GM12875 (cell line): ENCODE data around the gene PTK6.

Experiments used
- H3K4me3 ChIP-seq: one replicate; pipeline ENCODE4 v1.5.1; 2011; ENCODE audit warnings: low read depth, low read length, control low read depth
- TF ChIP-seq, protein P1 (sequence below): IDR thresholded peaks from 2 replicates; pipeline ENCODE4 v1.5.1; 2011; ENCODE audit warnings: low read depth, mild to moderate bottlenecking, control low read depth, inconsistent platforms, low read length, moderate library complexity, borderline replicate concordance; ENCODE audit not compliant: insufficient read depth

PTK6 gene

DNA sequence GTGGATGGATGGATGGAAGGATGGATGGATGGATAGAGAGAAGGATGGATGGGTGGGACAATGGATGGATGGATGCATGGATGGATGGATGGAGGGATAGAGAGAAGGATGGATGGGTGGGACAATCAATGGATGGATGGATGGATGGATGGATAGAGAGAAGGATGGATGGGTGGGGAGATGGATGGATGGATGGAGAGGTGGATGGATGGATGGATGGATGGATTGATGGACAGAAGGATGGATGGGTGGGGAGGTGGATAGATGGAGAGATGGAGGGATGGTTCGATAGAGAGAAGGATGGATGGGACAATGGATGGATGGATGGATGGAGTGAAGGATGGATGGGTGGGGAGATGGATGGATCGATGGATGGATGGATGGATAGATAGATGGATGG lies 44.7 kb downstream of the PTK6 start:
- no peak overlapping the region for H3K4me3 ChIP-seq
- TF ChIP-seq, protein P1, sequence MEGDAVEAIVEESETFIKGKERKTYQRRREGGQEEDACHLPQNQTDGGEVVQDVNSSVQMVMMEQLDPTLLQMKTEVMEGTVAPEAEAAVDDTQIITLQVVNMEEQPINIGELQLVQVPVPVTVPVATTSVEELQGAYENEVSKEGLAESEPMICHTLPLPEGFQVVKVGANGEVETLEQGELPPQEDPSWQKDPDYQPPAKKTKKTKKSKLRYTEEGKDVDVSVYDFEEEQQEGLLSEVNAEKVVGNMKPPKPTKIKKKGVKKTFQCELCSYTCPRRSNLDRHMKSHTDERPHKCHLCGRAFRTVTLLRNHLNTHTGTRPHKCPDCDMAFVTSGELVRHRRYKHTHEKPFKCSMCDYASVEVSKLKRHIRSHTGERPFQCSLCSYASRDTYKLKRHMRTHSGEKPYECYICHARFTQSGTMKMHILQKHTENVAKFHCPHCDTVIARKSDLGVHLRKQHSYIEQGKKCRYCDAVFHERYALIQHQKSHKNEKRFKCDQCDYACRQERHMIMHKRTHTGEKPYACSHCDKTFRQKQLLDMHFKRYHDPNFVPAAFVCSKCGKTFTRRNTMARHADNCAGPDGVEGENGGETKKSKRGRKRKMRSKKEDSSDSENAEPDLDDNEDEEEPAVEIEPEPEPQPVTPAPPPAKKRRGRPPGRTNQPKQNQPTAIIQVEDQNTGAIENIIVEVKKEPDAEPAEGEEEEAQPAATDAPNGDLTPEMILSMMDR = no peak

DNA sequence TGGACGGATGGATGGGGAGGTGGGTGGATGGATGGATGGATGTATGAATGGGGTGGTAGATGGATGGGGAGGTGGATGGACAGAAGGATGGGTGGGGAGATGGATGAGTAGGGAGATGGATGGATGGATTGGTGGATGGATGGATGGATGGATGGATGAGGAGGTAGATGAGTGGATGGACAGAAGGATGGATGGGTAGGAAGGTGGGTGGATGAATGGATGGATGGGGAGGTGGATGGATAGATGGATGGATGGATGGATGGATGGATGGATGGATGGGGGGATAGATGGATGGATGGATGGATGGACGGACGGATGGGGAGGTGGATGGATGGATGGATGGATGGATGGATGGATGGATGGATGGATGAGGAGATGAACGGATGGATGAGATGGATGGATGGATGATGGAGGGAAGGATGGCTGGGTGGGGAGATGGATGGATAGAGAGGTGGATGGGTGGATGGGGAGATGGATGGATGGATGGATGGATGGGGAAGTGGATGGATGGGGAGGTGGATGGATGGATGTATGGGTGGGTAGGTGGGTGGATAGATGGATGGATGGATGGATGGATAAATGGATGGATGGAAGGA lies 45.4 kb downstream of the PTK6 start:
- H3K4me3 ChIP-seq = no peak overlapping the region
- TF ChIP-seq, protein P1 = no peak

DNA sequence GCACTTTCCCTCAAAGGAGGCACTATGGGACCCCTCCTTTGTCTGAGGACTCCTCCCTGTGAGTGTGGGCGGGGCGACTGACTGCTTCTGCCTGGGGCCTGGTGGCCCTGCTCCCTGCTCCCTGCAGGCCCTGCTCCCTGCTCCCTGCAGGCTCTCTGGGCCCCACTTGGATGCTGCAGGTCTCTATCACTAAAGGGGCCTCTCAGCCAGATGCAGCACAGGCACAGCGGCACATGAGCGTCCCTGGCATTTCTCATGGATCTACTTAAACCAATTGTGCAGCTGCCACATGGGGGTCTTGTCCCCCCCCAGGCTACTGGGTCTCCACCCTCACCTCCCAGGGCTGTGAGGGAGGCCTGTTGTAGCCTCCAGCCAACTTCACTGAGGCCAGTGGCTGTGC lies 46.1 kb downstream of the PTK6 start:
- TF ChIP-seq, protein P1 = no peak
- no peak overlapping the region for H3K4me3 ChIP-seq

DNA sequence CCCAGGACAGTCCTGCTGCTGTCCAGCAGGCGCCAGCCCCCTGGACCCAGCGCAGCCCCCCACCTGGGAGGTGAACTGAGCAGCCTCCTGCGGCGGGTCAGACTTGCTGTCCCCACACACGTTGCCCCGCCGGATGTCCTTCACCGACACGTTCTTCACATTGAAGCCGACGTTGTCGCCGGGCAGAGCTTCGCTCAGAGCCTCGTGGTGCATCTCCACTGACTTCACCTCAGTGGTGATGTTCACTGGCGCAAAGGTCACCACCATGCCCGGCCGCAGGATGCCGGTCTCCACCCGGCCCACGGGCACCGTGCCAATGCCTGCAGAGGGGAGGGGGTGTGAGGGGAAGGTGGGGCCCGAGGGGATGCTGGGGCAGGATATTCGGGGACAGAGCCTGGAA lies 46.8 kb downstream of the PTK6 start:
- TF ChIP-seq, protein P1 = no peak
- H3K4me3 ChIP-seq = no peak overlapping the region

DNA sequence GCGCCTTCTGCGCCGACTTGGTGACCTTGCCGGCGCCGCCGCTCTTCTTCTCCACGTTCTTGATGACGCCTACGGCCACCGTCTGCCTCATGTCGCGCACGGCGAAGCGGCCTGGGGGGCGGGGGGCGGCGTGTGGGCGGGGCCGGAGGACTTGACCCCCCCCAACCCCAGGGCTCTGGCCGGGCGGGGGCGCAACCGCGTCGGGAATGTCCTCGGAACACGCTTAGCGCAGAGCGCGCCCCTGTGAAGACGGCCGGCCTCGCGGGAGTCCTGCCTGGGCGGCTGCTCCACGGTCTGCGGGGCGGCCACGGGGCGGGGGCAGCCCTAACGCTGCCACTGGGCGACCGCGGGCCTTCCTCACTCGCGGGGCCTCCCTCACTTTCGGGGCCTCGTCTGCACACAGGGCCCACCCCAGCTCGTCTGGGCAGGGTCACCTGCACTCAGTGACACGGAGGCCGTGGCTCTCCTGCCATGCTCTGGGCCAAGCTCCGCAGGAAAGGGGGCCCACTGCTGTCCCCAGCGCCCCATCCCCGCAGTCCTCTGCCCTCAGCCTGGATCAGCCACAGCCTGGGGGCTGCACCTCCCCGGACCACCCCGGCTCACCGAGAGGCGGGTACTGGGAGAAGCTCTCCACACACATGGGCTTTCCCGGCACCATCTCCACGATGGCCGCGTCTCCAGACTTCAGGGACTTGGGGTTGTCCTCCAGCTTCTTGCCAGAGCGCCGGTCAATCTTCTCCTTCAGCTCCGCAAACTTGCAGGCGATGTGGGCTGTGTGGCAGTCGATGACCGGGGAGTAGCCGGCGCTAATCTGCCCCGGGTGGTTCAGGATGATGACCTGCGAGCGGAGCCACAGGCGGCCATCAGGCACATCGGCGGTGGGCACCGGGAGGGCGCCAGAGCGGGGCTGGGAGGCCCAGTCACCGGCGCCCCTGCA lies 48.6 kb downstream of the PTK6 start:
- H3K4me3 ChIP-seq = no peak overlapping the region
- TF ChIP-seq, protein P1 = no peak

DNA sequence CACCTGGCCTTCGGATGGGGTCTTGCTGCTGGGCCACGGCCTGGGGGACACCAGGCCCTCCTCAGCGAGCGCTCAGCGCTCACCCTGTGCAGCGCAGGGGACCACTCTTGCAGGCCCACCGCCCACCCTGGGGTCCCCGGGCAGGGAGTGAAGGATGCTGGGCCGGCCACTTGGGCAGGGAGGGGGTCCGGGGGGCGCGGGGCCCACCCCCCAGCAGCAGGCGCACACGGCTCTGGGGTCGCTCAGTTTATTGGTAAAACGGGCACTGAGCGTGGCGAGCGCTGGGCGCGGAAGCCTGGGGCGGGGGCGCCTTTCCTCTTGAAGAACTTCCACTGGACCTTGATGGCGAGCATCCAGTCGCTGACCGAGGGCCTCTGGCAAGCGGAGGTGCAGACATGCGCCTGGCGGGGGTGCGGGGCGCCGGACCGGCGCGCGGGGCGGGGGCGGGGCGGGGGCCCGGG lies 49.4 kb downstream of the PTK6 start:
- TF ChIP-seq, protein P1 = no peak
- H3K4me3 ChIP-seq = no peak overlapping the region
